HL-60 (cell line): Measurements from ENCODE around the gene SLC7A1.

Experiments
- DNase-seq, 2 experiments: peaks; one replicate each; pipeline ENCODE4 v3.0.0-alpha.2; 2010 to 2020; ENCODE audit warnings: low read depth in 1 of 2, low spot score in 1 of 2
- H3K27ac ChIP-seq: fragments of 250-450 bp; sonication (Bioruptor Pico); replicated peaks from 2 replicates; pipeline ENCODE4 v1.5.1; 2020; ENCODE audit warnings: mild to moderate bottlenecking, moderate library complexity
- H3K27me3 ChIP-seq: fragments of 250-450 bp; sonication (Bioruptor Pico); 2 replicates; pipeline ENCODE4 v1.5.1; 2021; ENCODE audit warnings: mild to moderate bottlenecking, moderate library complexity; ENCODE audit not compliant: insufficient read depth, poor library complexity, severe bottlenecking
- H3K4me3 ChIP-seq: replicated peaks from 2 replicates; pipeline ENCODE4 v1.5.1; 2011; ENCODE audit warnings: mild to moderate bottlenecking, control low read depth, low read length; ENCODE audit not compliant: insufficient read depth
- CTCF ChIP-seq: IDR thresholded peaks from one replicate; pipeline ENCODE4 v1.5.1; 2011; ENCODE audit warnings: low read length, control low read depth, inconsistent platforms; ENCODE audit not compliant: insufficient read depth
- GABPA ChIP-seq: IDR thresholded peaks from 2 replicates; pipeline ENCODE4 v1.6.1; 2012; ENCODE audit warnings: low read depth
- POLR2AphosphoS5 ChIP-seq: IDR thresholded peaks from 2 replicates; pipeline ENCODE4 v1.6.1; 2012; ENCODE audit warnings: low read depth
- SPI1 ChIP-seq: IDR thresholded peaks from 2 replicates; pipeline ENCODE4 v1.6.1; 2012; ENCODE audit warnings: low read depth, mild to moderate bottlenecking, borderline replicate concordance
- TF ChIP-seq, protein P1 (sequence below): IDR thresholded peaks from 2 replicates; pipeline ENCODE4 v1.6.1; 2012; ENCODE audit warnings: low read depth; ENCODE audit not compliant: insufficient replicate concordance

SLC7A1 gene

GRCh38 chr13:29502391-29503008 lies 93.0 kb downstream of the SLC7A1 start:
- Histone ChIP-seq H3K27ac (no peak overlapping the region), H3K4me3 (no peak overlapping the region), H3K27me3 (no peaks in the 10 kb centered on the region)
- DNase-seq, result no peak
- TF ChIP-seq GABPA (no peak), CTCF (no peak), SPI1 (no peak), POLR2AphosphoS5 (no peak)
- TF ChIP-seq, protein P1, sequence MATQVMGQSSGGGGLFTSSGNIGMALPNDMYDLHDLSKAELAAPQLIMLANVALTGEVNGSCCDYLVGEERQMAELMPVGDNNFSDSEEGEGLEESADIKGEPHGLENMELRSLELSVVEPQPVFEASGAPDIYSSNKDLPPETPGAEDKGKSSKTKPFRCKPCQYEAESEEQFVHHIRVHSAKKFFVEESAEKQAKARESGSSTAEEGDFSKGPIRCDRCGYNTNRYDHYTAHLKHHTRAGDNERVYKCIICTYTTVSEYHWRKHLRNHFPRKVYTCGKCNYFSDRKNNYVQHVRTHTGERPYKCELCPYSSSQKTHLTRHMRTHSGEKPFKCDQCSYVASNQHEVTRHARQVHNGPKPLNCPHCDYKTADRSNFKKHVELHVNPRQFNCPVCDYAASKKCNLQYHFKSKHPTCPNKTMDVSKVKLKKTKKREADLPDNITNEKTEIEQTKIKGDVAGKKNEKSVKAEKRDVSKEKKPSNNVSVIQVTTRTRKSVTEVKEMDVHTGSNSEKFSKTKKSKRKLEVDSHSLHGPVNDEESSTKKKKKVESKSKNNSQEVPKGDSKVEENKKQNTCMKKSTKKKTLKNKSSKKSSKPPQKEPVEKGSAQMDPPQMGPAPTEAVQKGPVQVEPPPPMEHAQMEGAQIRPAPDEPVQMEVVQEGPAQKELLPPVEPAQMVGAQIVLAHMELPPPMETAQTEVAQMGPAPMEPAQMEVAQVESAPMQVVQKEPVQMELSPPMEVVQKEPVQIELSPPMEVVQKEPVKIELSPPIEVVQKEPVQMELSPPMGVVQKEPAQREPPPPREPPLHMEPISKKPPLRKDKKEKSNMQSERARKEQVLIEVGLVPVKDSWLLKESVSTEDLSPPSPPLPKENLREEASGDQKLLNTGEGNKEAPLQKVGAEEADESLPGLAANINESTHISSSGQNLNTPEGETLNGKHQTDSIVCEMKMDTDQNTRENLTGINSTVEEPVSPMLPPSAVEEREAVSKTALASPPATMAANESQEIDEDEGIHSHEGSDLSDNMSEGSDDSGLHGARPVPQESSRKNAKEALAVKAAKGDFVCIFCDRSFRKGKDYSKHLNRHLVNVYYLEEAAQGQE, result no peak

DNA sequence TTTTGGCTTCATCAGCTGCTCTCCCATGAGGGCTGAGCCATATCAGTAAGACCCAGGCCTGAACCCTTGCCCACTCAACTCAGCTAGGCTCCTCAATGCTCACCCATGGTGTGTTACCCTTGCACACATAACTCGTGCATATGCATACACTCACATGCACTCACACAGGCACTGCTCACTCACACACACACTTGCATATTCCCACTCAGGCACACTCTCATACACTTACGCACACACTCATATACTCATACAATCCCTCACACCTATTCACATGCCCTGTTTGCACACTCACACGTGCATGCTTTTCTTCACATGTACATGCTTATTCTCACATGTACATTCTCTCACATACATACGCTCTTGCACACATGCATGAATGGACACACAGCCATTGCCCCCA lies 93.8 kb downstream of the SLC7A1 start:
- Histone ChIP-seq H3K27ac (no peak overlapping the region), H3K4me3 (no peak overlapping the region), H3K27me3 (no peaks in the 10 kb centered on the region)
- DNase-seq, result no peak
- TF ChIP-seq CTCF (no peak), GABPA (no peak), POLR2AphosphoS5 (no peak), SPI1 (no peak)
- TF ChIP-seq, protein P1, result no peak

DNA sequence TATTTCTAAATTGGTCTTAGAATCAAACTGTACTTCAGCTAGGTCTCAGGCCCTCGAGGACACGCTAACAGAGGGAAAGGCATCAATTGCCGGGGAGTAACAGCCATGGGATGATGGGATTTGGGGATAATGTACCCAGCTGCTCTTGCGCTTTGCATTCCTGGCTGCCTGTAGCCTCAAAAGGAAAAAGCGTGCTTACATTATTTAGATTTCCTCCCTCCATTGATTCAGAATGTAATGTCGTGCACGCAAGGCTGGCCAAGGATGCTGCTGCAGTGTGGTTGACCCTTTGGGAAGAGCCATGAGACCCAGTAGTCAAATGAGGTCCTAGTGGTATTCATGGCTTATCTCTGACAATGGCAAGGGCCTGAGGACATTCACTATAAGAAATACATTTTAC lies 95.1 kb downstream of the SLC7A1 start:
- H3K27ac ChIP-seq, result no peak overlapping the region
- H3K27me3 ChIP-seq, result no peaks in the 10 kb centered on the region
- TF ChIP-seq GABPA (no peak), POLR2AphosphoS5 (no peak), SPI1 (no peak), CTCF (no peak)
- TF ChIP-seq, protein P1, result no peak
- no peak for DNase-seq
- H3K4me3 ChIP-seq, result no peak overlapping the region
